ENCODE measurements around the gene MCUR1.

GRCh38 chr6:13813026-13813425, 1.3 kb downstream of the MCUR1 start:
- TF ChIP-seq CTCF (IDR thresholded peaks at IDR 0.05) = no peak
- TF ChIP-seq POLR2A (IDR thresholded peaks at IDR 0.05) = no peak
- TF ChIP-seq POLR2AphosphoS5 (IDR thresholded peaks at IDR 0.05) = no peak
